OCI-M2 (cell line): ENCODE results near the gene SGPL1.

ENCODE experiments used
- DNase-seq: peaks from one replicate; lab custom pipeline; 2025; ENCODE audit not compliant: unreplicated experiment; lab: John Stamatoyannopoulos, UW

Gene SGPL1

GRCh38 chr10:70902661-70903261 lies 87.0 kb downstream of the SGPL1 start:
- DNase-seq: no peak

GRCh38 chr10:70903262-70903921 lies 87.6 kb downstream of the SGPL1 start:
- DNase-seq: no peak

GRCh38 chr10:70905071-70906021 lies 89.6 kb downstream of the SGPL1 start:
- no peak for DNase-seq

- no peak for DNase-seq
Measured at GRCh38 chr10:70906031-70906783, 90.5 kb downstream of the SGPL1 start.

- no peak for DNase-seq
Measured at GRCh38 chr10:70906953-70907636, 91.3 kb downstream of the SGPL1 start.

GRCh38 chr10:70907637-70908405 lies 92.1 kb downstream of the SGPL1 start:
- no peak for DNase-seq

GRCh38 chr10:70908406-70909296 lies 92.9 kb downstream of the SGPL1 start:
- DNase-seq: no peak

- DNase-seq: no peak
Measured at GRCh38 chr10:70909326-70909935, 93.7 kb downstream of the SGPL1 start.

GRCh38 chr10:70910486-70911341 lies 95.0 kb downstream of the SGPL1 start:
- no peak for DNase-seq

GRCh38 chr10:70911386-70911785 lies 95.6 kb downstream of the SGPL1 start:
- no peak for DNase-seq

GRCh38 chr10:70912556-70912955 lies 96.8 kb downstream of the SGPL1 start:
- no peak for DNase-seq

- DNase-seq: no peak
Measured at GRCh38 chr10:70913191-70913892, 97.6 kb downstream of the SGPL1 start.

- DNase-seq: no peak
Measured at GRCh38 chr10:70913893-70914240, 98.1 kb downstream of the SGPL1 start.

GRCh38 chr10:70914316-70914864 lies 98.6 kb downstream of the SGPL1 start:
- no peak for DNase-seq

GRCh38 chr10:70915206-70915605 lies 99.5 kb downstream of the SGPL1 start:
- DNase-seq: no peak

- no peak for DNase-seq
Measured at GRCh38 chr10:70915806-70916205, 100.1 kb downstream of the SGPL1 start.

GRCh38 chr10:70916241-70916640 lies 100.5 kb downstream of the SGPL1 start:
- no peak for DNase-seq
